HEK293 (cell line): ENCODE measurements around the gene ZBTB24.

ENCODE experiments used
- CTCF ChIA-PET: fragments of 350-600 bp; formaldehyde crosslinking; extraction: SDS; loops from one replicate; lab custom pipeline; 2021; ENCODE audit warnings: antibody characterized with exemption; lab: Yijun Ruan, JAX
- POLR2A ChIA-PET: fragments of 300-600 bp; formaldehyde crosslinking; extraction: SDS; loops from one replicate; lab custom pipeline; 2020; ENCODE audit warnings: antibody characterized with exemption, inconsistent platforms; lab: Yijun Ruan, JAX
- H3K27ac ChIP-seq: fragments of 200-500 bp; sonication (Bioruptor generic); 2 replicates; pipeline ENCODE4 v1.5.1; 2014; ENCODE audit warnings: low read depth, low read length, control low read depth, inconsistent platforms; ENCODE audit errors: extremely low read depth
- H3K36me3 ChIP-seq, 2 experiments: fragments of 200-500 bp in 1 of 2; sonication (Bioruptor generic) in 1 of 2; 1 replicate in 1 of 2; 2 replicates in 1 of 2; pipeline ENCODE4 v1.5.1; 2014 to 2017; ENCODE audit warnings: inconsistent platforms in 2 of 2, low read length in 2 of 2; ENCODE audit not compliant: control insufficient read depth in 2 of 2, insufficient read depth in 1 of 2
- H3K4me1 ChIP-seq: fragments of 200-500 bp; sonication (Bioruptor generic); 2 replicates; pipeline ENCODE4 v1.5.1; 2014; ENCODE audit warnings: mild to moderate bottlenecking, low read length, inconsistent platforms; ENCODE audit not compliant: control insufficient read depth, insufficient read depth
- H3K4me3 ChIP-seq: 2 replicates; pipeline ENCODE4 v1.5.1; 2011; ENCODE audit warnings: low read depth, mild to moderate bottlenecking, control low read depth, low read length, moderate library complexity
- H3K9me3 ChIP-seq: fragments of 200-500 bp; sonication (Bioruptor generic); 2 replicates; pipeline ENCODE4 v1.5.1; 2014; ENCODE audit warnings: low read depth, low read length, inconsistent platforms; ENCODE audit not compliant: control insufficient read depth, insufficient read depth
- GLIS2 ChIP-seq: fragments of 450-650 bp; formaldehyde crosslinking; IDR thresholded peaks from 2 replicates; pipeline ENCODE4 v1.5.1; 2016; ENCODE audit warnings: missing biosample characterization, missing genetic modification characterization
- MZF1 ChIP-seq: fragments of 450-650 bp; formaldehyde crosslinking; IDR thresholded peaks from 2 replicates; pipeline ENCODE4 v1.5.1; 2017; ENCODE audit warnings: missing biosample characterization, missing genetic modification characterization, borderline replicate concordance
- OSR2 ChIP-seq: fragments of 450-650 bp; formaldehyde crosslinking; IDR thresholded peaks from 2 replicates; pipeline ENCODE4 v1.5.1; 2016; ENCODE audit warnings: missing biosample characterization, missing genetic modification characterization
- PATZ1 ChIP-seq: fragments of 450-650 bp; formaldehyde crosslinking; IDR thresholded peaks from 2 replicates; pipeline ENCODE4 v1.5.1; 2016; ENCODE audit warnings: missing biosample characterization, missing genetic modification characterization
- PRDM1 ChIP-seq: fragments of 450-650 bp; formaldehyde crosslinking; IDR thresholded peaks from 2 replicates; pipeline ENCODE4; 2016; ENCODE audit warnings: missing biosample characterization, missing genetic modification characterization
- REST ChIP-seq: fragments of 450-650 bp; formaldehyde crosslinking; IDR thresholded peaks from 2 replicates; pipeline ENCODE4 v1.5.1; 2016; ENCODE audit warnings: missing biosample characterization, missing genetic modification characterization
- TRIM28 ChIP-seq: IDR thresholded peaks from 2 replicates; pipeline ENCODE4 v1.6.1; 2011; ENCODE audit warnings: low read length, control low read depth, borderline replicate concordance
- ZBTB17 ChIP-seq: fragments of 450-650 bp; formaldehyde crosslinking; IDR thresholded peaks from 2 replicates; pipeline ENCODE4 v1.5.1; 2016; ENCODE audit warnings: missing biosample characterization, missing genetic modification characterization
- ZBTB44 ChIP-seq: fragments of 450-650 bp; IDR thresholded peaks from 2 replicates; pipeline ENCODE4 v1.5.1; 2018; ENCODE audit warnings: missing biosample characterization, mild to moderate bottlenecking, missing genetic modification characterization
- ZNF10 ChIP-seq: fragments of 450-650 bp; formaldehyde crosslinking; IDR thresholded peaks from 2 replicates; pipeline ENCODE4 v1.5.1; 2017; ENCODE audit warnings: missing biosample characterization, missing genetic modification characterization
- ZNF155 ChIP-seq: fragments of 450-650 bp; formaldehyde crosslinking; IDR thresholded peaks from 2 replicates; pipeline ENCODE4 v1.5.1; 2016; ENCODE audit warnings: missing biosample characterization, missing genetic modification characterization
- ZNF16 ChIP-seq: fragments of 450-650 bp; formaldehyde crosslinking; IDR thresholded peaks from 2 replicates; pipeline ENCODE4 v1.5.1; 2016; ENCODE audit warnings: low read depth, missing biosample characterization, missing genetic modification characterization
- ZNF26 ChIP-seq: fragments of 450-650 bp; formaldehyde crosslinking; IDR thresholded peaks from 2 replicates; pipeline ENCODE4 v1.5.1; 2016; ENCODE audit warnings: missing biosample characterization, missing genetic modification characterization
- ZNF266 ChIP-seq: fragments of 450-650 bp; formaldehyde crosslinking; IDR thresholded peaks from 2 replicates; pipeline ENCODE4 v1.5.1; 2016; ENCODE audit warnings: missing biosample characterization, missing genetic modification characterization, low read depth
- ZNF394 ChIP-seq: fragments of 450-650 bp; formaldehyde crosslinking; IDR thresholded peaks from 2 replicates; pipeline ENCODE4 v1.5.1; 2016; ENCODE audit warnings: missing biosample characterization, missing genetic modification characterization, mild to moderate bottlenecking, moderate library complexity, borderline replicate concordance
- ZNF521 ChIP-seq: fragments of 450-650 bp; formaldehyde crosslinking; IDR thresholded peaks from 2 replicates; pipeline ENCODE4 v1.5.1; 2017; ENCODE audit warnings: missing biosample characterization, mild to moderate bottlenecking, missing genetic modification characterization
- TF ChIP-seq, protein P1 (sequence below): fragments of 450-650 bp; formaldehyde crosslinking; conservative IDR thresholded peaks from 2 replicates; pipeline ENCODE4 v1.5.1; 2016; ENCODE audit warnings: low read depth, missing biosample characterization, missing genetic modification characterization
- TF ChIP-seq, protein P2 (sequence below): fragments of 450-650 bp; formaldehyde crosslinking; IDR thresholded peaks from 2 replicates; pipeline ENCODE4 v1.5.1; 2016; ENCODE audit warnings: missing biosample characterization, missing genetic modification characterization, borderline replicate concordance

Gene ZBTB24

GRCh38 chr6:109491207-109491938 is 8.4 kb upstream of the ZBTB24 start:
- H3K4me1 ChIP-seq, result peaks cover 7% of the 10 kb centered on the region
- H3K36me3 ChIP-seq, result no peaks in the 10 kb centered on the region
- no peak overlapping the region for H3K27ac ChIP-seq
- ChIA-PET POLR2A (interaction anchor here (0.6 to 1.6 kb wide), 3 partner anchors 50 to 397 kb away, joined by 4 to 5 read pairs (median 5); partner anchors contain the start of genes PPIL6, SESN1 and SMPD2), CTCF (interaction anchor here (0.6 kb wide), 1 partner anchor 71 kb away, joined by 3 read pairs; no protein-coding TSS in a partner anchor)
- H3K9me3 ChIP-seq, result no peaks in the 10 kb centered on the region
- H3K4me3 ChIP-seq, result no peak overlapping the region
- TF ChIP-seq ZNF26 (tag by site-specific recombination), result no peak
- TF ChIP-seq TRIM28, result peak; percentile 72
- no peak for TF ChIP-seq ZNF16 (tag by site-specific recombination)
- peak; percentile 18; the same call in 1 of the 2 replicates for TF ChIP-seq PATZ1 (tag by site-specific recombination)
- TF ChIP-seq GLIS2 (tag by site-specific recombination), result no peak
- no peak for TF ChIP-seq ZNF521 (tag by site-specific recombination)
- 0 out of 2 replicates have a peak, but pooled peaks have one; percentile 44 for TF ChIP-seq ZBTB44
- TF ChIP-seq ZNF155 (tag by site-specific recombination), result no peak
- peak; percentile 50 for TF ChIP-seq OSR2 (tag by site-specific recombination)
- peak; percentile 74; the same call in 1 of the 2 replicates for TF ChIP-seq ZNF394 (tag by site-specific recombination)
- 0 out of 2 replicates have a peak, but pooled peaks have one; percentile 18 for TF ChIP-seq REST (tag by site-specific recombination)
- TF ChIP-seq ZBTB17 (tag by site-specific recombination), result peak; percentile 39; the same call in 1 of the 2 replicates
- TF ChIP-seq ZNF10 (tag by site-specific recombination), result no peak
- peak; percentile 52; the same call in 1 of the 2 replicates for TF ChIP-seq PRDM1 (tag by site-specific recombination)
- TF ChIP-seq, protein P1, sequence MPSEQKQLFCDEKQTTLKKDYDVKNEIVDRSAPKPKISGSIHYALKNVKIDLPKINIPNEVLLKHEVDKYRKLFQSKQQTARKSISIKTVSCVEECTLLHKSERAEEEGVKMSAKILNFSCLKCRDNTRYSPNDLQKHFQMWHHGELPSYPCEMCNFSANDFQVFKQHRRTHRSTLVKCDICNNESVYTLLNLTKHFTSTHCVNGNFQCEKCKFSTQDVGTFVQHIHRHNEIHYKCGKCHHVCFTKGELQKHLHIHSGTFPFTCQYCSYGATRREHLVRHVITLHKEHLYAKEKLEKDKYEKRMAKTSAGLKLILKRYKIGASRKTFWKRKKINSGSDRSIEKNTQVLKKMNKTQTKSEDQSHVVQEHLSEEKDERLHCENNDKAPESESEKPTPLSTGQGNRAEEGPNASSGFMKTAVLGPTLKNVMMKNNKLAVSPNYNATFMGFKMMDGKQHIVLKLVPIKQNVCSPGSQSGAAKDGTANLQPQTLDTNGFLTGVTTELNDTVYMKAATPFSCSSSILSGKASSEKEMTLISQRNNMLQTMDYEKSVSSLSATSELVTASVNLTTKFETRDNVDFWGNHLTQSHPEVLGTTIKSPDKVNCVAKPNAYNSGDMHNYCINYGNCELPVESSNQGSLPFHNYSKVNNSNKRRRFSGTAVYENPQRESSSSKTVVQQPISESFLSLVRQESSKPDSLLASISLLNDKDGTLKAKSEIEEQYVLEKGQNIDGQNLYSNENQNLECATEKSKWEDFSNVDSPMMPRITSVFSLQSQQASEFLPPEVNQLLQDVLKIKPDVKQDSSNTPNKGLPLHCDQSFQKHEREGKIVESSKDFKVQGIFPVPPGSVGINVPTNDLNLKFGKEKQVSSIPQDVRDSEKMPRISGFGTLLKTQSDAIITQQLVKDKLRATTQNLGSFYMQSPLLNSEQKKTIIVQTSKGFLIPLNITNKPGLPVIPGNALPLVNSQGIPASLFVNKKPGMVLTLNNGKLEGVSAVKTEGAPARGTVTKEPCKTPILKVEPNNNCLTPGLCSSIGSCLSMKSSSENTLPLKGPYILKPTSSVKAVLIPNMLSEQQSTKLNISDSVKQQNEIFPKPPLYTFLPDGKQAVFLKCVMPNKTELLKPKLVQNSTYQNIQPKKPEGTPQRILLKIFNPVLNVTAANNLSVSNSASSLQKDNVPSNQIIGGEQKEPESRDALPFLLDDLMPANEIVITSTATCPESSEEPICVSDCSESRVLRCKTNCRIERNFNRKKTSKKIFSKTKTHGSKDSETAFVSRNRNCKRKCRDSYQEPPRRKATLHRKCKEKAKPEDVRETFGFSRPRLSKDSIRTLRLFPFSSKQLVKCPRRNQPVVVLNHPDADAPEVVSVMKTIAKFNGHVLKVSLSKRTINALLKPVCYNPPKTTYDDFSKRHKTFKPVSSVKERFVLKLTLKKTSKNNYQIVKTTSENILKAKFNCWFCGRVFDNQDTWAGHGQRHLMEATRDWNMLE, result 0 out of 2 replicates have a peak, but pooled peaks have one; percentile 16
- TF ChIP-seq MZF1, result peak; percentile 27; the same call in 1 of the 2 replicates
- TF ChIP-seq, protein P2, sequence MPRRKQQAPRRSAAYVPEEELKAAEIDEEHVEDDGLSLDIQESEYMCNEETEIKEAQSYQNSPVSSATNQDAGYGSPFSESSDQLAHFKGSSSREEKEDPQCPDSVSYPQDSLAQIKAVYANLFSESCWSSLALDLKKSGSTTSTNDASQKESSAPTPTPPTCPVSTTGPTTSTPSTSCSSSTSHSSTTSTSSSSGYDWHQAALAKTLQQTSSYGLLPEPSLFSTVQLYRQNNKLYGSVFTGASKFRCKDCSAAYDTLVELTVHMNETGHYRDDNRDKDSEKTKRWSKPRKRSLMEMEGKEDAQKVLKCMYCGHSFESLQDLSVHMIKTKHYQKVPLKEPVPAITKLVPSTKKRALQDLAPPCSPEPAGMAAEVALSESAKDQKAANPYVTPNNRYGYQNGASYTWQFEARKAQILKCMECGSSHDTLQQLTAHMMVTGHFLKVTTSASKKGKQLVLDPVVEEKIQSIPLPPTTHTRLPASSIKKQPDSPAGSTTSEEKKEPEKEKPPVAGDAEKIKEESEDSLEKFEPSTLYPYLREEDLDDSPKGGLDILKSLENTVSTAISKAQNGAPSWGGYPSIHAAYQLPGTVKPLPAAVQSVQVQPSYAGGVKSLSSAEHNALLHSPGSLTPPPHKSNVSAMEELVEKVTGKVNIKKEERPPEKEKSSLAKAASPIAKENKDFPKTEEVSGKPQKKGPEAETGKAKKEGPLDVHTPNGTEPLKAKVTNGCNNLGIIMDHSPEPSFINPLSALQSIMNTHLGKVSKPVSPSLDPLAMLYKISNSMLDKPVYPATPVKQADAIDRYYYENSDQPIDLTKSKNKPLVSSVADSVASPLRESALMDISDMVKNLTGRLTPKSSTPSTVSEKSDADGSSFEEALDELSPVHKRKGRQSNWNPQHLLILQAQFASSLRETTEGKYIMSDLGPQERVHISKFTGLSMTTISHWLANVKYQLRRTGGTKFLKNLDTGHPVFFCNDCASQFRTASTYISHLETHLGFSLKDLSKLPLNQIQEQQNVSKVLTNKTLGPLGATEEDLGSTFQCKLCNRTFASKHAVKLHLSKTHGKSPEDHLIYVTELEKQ, result 0 out of 2 replicates have a peak, but pooled peaks have one; percentile 16
- TF ChIP-seq ZNF266 (tag by site-specific recombination), result no peak
